Esophagus squamous epithelium (tissue), 4 donors: ENCODE data around the gene UGT1A8.

Experiments used
- CTCF ChIP-seq, 6 experiments: fragments of 450-650 bp in 4 of 6; fragments of 200-600 bp in 2 of 6; sonication (generic) in 2 of 6; IDR thresholded peaks; one replicate each; pipeline ENCODE4 v1.5.1; 2016 to 2019; ENCODE audit warnings: antibody characterized with exemption in 6 of 6, mild to moderate bottlenecking in 4 of 6, moderate library complexity in 4 of 6
- POLR2A ChIP-seq, 4 donors: fragments of 450-650 bp; IDR thresholded peaks; one replicate each; pipeline ENCODE4 v1.6.1; 2017; ENCODE audit warnings: antibody characterized with exemption in 4 of 4, mild to moderate bottlenecking in 4 of 4, moderate library complexity in 3 of 4

GRCh38 chr2:233691443-233692433 is 74.3 kb downstream of the UGT1A8 start:
- TF ChIP-seq CTCF (IDR thresholded peaks at IDR 0.05) (no peak), POLR2A (IDR thresholded peaks at IDR 0.05) (peak in 3 of 4 donors; percentile 74 to 90 (median 80))
